Natural killer cell treated with Interleukin-12 subunit alpha and Interleukin-12 subunit beta and Interleukin-15 and Interleukin-18, amount 100 ng/mL, for 72 hours (primary cell): ENCODE results near the gene ADAMTS3. TPM values are rescaled to one million over a fixed set of nuclear protein-coding genes. Genes with fewer than 3 reads are reported as not detected.

Experiments used
- ATAC-seq, 2 donors: fragments of 150-1000 bp; cut with Tn5 transposase in 1 of 2; sonication (Bioruptor Pico), chemical (Tn5 transposase) in 1 of 2; 2 replicates each; pipeline ENCODE4 v1.10.0; 2021
- DNase-seq: peaks from one replicate; pipeline ENCODE4 v3.0.0; 2022; ENCODE audit warnings: low spot score
- H3K27ac Mint-ChIP-seq, 2 donors: 1 replicate in 1 of 2; 2 replicates in 1 of 2; pipeline ENCODE4 v1.8.0; 2022; ENCODE audit warnings: mixed read lengths in 2 of 2, mild to moderate bottlenecking in 1 of 2, moderate library complexity in 1 of 2
- H3K27me3 Mint-ChIP-seq, 2 donors: 1 replicate in 1 of 2; 2 replicates in 1 of 2; pipeline ENCODE4 v1.8.0; 2022; ENCODE audit warnings: mixed read lengths in 2 of 2
- H3K36me3 Mint-ChIP-seq: one replicate; pipeline ENCODE4 v1.8.0; 2022; ENCODE audit warnings: mixed read lengths
- H3K4me1 Mint-ChIP-seq, 2 donors: 1 replicate in 1 of 2; 2 replicates in 1 of 2; pipeline ENCODE4 v1.8.0; 2022; ENCODE audit warnings: low read depth in 2 of 2, mixed read lengths in 2 of 2, mild to moderate bottlenecking in 1 of 2
- H3K4me3 Mint-ChIP-seq: one replicate; pipeline ENCODE4 v1.8.0; 2022; ENCODE audit warnings: mixed read lengths
- H3K9me3 Mint-ChIP-seq: 2 replicates; pipeline ENCODE4 v1.8.0; 2022; ENCODE audit warnings: mixed read lengths
- total RNA-seq, 2 donors: library from RNA; stranded (reverse); gene quantifications; one replicate each; pipeline ENCODE4 v1.2.3, GENCODE V29; 2022

The ADAMTS3 gene
- total RNA-seq, 2 donors from 2014 or later: not detected

GRCh38 chr4:72283357-72283756 is 285.7 kb downstream of the ADAMTS3 start:
- DNase-seq (no peak), ATAC-seq (no peak)
- H3K27me3 Mint-ChIP-seq: peaks cover 8 to 14% of the 10 kb centered on the region in 2 donors
- H3K4me1 Mint-ChIP-seq: no peaks in the 10 kb centered on the region
- H3K4me3 Mint-ChIP-seq: no peak overlapping the region
- H3K27ac Mint-ChIP-seq: no peak overlapping the region
- no peaks in the 10 kb centered on the region for H3K36me3 Mint-ChIP-seq
- H3K9me3 Mint-ChIP-seq: no peaks in the 10 kb centered on the region

- Mint-ChIP-seq H3K4me1 (no peaks in the 10 kb centered on the region), H3K9me3 (peaks cover 4% of the 10 kb centered on the region), H3K27me3 (peaks cover 0 to 7% of the 10 kb centered on the region in 2 donors), H3K36me3 (no peaks in the 10 kb centered on the region), H3K27ac (no peak overlapping the region), H3K4me3 (no peak overlapping the region)
- ATAC-seq (no peak), DNase-seq (no peak)
These were observed 288.8 kb downstream of the ADAMTS3 start for GRCh38 chr4:72280252-72280651.

- Mint-ChIP-seq H3K4me1 (no peaks in the 10 kb centered on the region), H3K4me3 (no peak overlapping the region), H3K27ac (no peak overlapping the region), H3K36me3 (no peaks in the 10 kb centered on the region), H3K27me3 (peaks cover 0 to under 1% of the 10 kb centered on the region in 2 donors), H3K9me3 (peaks cover 9% of the 10 kb centered on the region)
- no peak for ATAC-seq
- DNase-seq: no peak
These were observed 293.6 kb downstream of the ADAMTS3 start for GRCh38 chr4:72275381-72275780.

GRCh38 chr4:72274251-72274650 is 294.8 kb downstream of the ADAMTS3 start:
- Mint-ChIP-seq H3K27ac (no peak overlapping the region), H3K9me3 (peaks cover 17% of the 10 kb centered on the region), H3K4me3 (no peak overlapping the region), H3K27me3 (no peaks in the 10 kb centered on the region), H3K36me3 (no peaks in the 10 kb centered on the region), H3K4me1 (no peaks in the 10 kb centered on the region)
- ATAC-seq (no peak), DNase-seq (no peak)

- DNase-seq (no peak), ATAC-seq (no peak)
- H3K4me3 Mint-ChIP-seq: no peak overlapping the region
- no peaks in the 10 kb centered on the region for H3K27me3 Mint-ChIP-seq
- H3K4me1 Mint-ChIP-seq: no peaks in the 10 kb centered on the region
- no peaks in the 10 kb centered on the region for H3K36me3 Mint-ChIP-seq
- H3K27ac Mint-ChIP-seq: no peak overlapping the region
- H3K9me3 Mint-ChIP-seq: peaks cover 5% of the 10 kb centered on the region
These were observed 313.8 kb downstream of the ADAMTS3 start for GRCh38 chr4:72255269-72255668.

- no peak overlapping the region for H3K4me3 Mint-ChIP-seq
- H3K27me3 Mint-ChIP-seq: no peaks in the 10 kb centered on the region
- H3K27ac Mint-ChIP-seq: no peak overlapping the region
- H3K9me3 Mint-ChIP-seq: peaks cover 4% of the 10 kb centered on the region
- ATAC-seq: no peak
- DNase-seq: no peak
- H3K4me1 Mint-ChIP-seq: no peaks in the 10 kb centered on the region
- H3K36me3 Mint-ChIP-seq: no peaks in the 10 kb centered on the region
These were observed 325.4 kb downstream of the ADAMTS3 start for GRCh38 chr4:72243641-72244040.

- peaks cover 14% of the 10 kb centered on the region for H3K9me3 Mint-ChIP-seq
- no peak for ATAC-seq
- H3K27me3 Mint-ChIP-seq: no peaks in the 10 kb centered on the region
- H3K27ac Mint-ChIP-seq: no peak overlapping the region
- no peak overlapping the region for H3K4me3 Mint-ChIP-seq
- H3K36me3 Mint-ChIP-seq: no peaks in the 10 kb centered on the region
- DNase-seq: no peak
- H3K4me1 Mint-ChIP-seq: no peaks in the 10 kb centered on the region
These were observed 329.4 kb downstream of the ADAMTS3 start for GRCh38 chr4:72239487-72240116.
